Inflammatory macrophage treated with lipopolysaccharide for 4 hours (primary cell): ENCODE results near the gene CDK3.

Experiments
- DNase-seq: peaks from one replicate; pipeline ENCODE4 v3.0.0-alpha.2; 2020

Gene CDK3

GRCh38 chr17:75994802-75995370 is 5.8 kb upstream of the CDK3 start:
- DNase-seq = no peak

- no peak for DNase-seq
Observed at GRCh38 chr17:75995385-75995925, 5.2 kb upstream of the CDK3 start.

- peak; percentile 94 for DNase-seq
Observed at GRCh38 chr17:75996665-75997590, 3.7 kb upstream of the CDK3 start.

- DNase-seq = peak; percentile 12
Observed at GRCh38 chr17:75998327-75998795, 2.3 kb upstream of the CDK3 start.

GRCh38 chr17:76000016-76000754 is 470 bp upstream of the CDK3 start:
- peak; percentile 51 for DNase-seq

GRCh38 chr17:76002100-76002499 is 1.4 kb downstream of the CDK3 start:
- no peak for DNase-seq

GRCh38 chr17:76003915-76004314 is 3.3 kb downstream of the CDK3 start:
- DNase-seq = no peak

- no peak for DNase-seq
Observed at GRCh38 chr17:76004750-76005262, 4.2 kb downstream of the CDK3 start.

GRCh38 chr17:76005263-76006149 is 4.9 kb downstream of the CDK3 start:
- DNase-seq = peak; percentile 76

- no peak for DNase-seq
Observed at GRCh38 chr17:76007131-76007849, 6.6 kb downstream of the CDK3 start.

GRCh38 chr17:76007850-76008165 is 7.2 kb downstream of the CDK3 start:
- no peak for DNase-seq

- no peak for DNase-seq
Observed at GRCh38 chr17:76008208-76008607, 7.6 kb downstream of the CDK3 start.

- no peak for DNase-seq
Observed at GRCh38 chr17:76008630-76009425, 8.2 kb downstream of the CDK3 start.

GRCh38 chr17:76009447-76009846 is 8.8 kb downstream of the CDK3 start:
- DNase-seq = no peak

GRCh38 chr17:76009969-76010661 is 9.5 kb downstream of the CDK3 start:
- DNase-seq = no peak

GRCh38 chr17:76011951-76012350 is 11.3 kb downstream of the CDK3 start:
- no peak for DNase-seq

GRCh38 chr17:76013377-76013932 is 12.8 kb downstream of the CDK3 start:
- DNase-seq = no peak

GRCh38 chr17:76014100-76014924 is 13.7 kb downstream of the CDK3 start:
- DNase-seq = peak; percentile 65

GRCh38 chr17:76014925-76015261 is 14.2 kb downstream of the CDK3 start:
- no peak for DNase-seq
